ENCODE data around the gene BOC.

Gene BOC

DNA sequence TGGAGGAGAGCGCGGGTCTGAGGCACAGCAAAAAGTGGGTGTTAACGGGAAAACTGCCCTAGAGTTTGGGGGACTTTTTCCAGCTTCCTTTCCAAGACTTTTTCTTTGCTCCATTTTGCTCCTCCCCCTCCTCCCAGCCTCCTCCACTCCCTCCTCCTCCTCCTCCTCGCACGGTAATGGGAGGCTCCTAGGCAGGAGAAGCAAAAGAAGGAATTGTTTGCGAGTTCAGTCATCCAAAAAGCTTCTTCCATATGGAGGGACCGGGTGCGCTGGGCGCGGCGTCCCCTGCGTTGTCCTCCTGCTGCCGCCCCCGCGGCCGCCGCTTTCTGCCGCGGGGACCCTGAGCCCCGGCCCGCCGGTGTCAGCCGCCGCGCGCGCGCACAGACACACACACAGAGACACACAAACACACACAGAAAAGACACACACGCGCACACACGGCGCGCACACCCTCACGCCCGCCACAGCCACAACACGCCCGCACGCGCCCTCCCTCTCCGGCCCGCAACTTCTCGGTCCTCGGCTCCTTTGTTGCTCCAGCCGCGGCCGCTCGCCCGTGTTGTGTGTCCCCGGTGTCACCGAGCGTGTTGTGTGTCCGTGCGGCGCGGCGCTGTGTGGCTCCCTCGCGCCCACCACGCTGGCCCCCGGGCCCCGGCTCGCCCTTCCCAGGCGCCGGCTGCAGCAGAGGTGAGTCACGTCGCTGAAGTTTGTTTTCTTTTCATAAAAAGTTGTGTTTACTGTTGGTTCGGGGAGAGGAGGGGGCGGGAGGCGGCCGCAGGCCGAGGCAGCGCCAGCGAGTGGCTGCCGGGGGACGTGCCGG, at the start of gene BOC:
BOC (plus strand) TSS at position 228 of the 820 bp plus-strand sequence. CDS start 38,246 bp downstream, outside the sequence.
- Histone ChIP-seq H3K4me3 (ENCODE audit: low read depth in 1 of 2, low read length in 2 of 2) (peak within 1 kb of the TSS; percentile 70 to 76), H3K36me3 (ENCODE audit: control insufficient read depth in 1 of 2, insufficient read depth in 2 of 2, low read length in 2 of 2) (no peaks in the 10 kb centered on the region), H3K27me3 (ENCODE audit: control insufficient read depth in 1 of 2, insufficient read depth in 2 of 2, low read length in 2 of 2) (peaks cover 25 to 37% of the 10 kb centered on the region in 2 donors), H3K9me3 (ENCODE audit: control insufficient read depth in 1 of 2, low read length in 2 of 2) (no peaks in the 10 kb centered on the region), H3K27ac (ENCODE audit: low read depth, low read length) (peak within 1 kb of the TSS; percentile 71), H3K9ac (ENCODE audit: low read depth in 1 of 2, low read length in 2 of 2) (peak within 1 kb of the TSS; percentile 36 to 47), H3K4me1 (ENCODE audit: control insufficient read depth in 1 of 2, insufficient read depth in 2 of 2, low read length in 2 of 2) (peaks cover 7% of the 10 kb centered on the region in 2 donors)

GRCh38 chr3:113161661-113162060, 49.7 kb upstream of the BOC start:
- Histone ChIP-seq H3K9me3 (ENCODE audit: control insufficient read depth in 1 of 2, low read length in 2 of 2) (no peaks in the 10 kb centered on the region), H3K27ac (ENCODE audit: low read depth, low read length) (no peak overlapping the region), H3K4me1 (ENCODE audit: control insufficient read depth in 1 of 2, insufficient read depth in 2 of 2, low read length in 2 of 2) (no peaks in the 10 kb centered on the region), H3K36me3 (ENCODE audit: control insufficient read depth in 1 of 2, insufficient read depth in 2 of 2, low read length in 2 of 2) (no peaks in the 10 kb centered on the region), H3K9ac (ENCODE audit: low read depth in 1 of 2, low read length in 2 of 2) (no peak overlapping the region), H3K27me3 (ENCODE audit: control insufficient read depth in 1 of 2, insufficient read depth in 2 of 2, low read length in 2 of 2) (no peaks in the 10 kb centered on the region), H3K4me3 (ENCODE audit: low read depth in 1 of 2, low read length in 2 of 2) (no peak overlapping the region)

GRCh38 chr3:113163152-113163551, 48.2 kb upstream of the BOC start:
- no peaks in the 10 kb centered on the region for H3K27me3 ChIP-seq (ENCODE audit: control insufficient read depth in 1 of 2, insufficient read depth in 2 of 2, low read length in 2 of 2)

DNA sequence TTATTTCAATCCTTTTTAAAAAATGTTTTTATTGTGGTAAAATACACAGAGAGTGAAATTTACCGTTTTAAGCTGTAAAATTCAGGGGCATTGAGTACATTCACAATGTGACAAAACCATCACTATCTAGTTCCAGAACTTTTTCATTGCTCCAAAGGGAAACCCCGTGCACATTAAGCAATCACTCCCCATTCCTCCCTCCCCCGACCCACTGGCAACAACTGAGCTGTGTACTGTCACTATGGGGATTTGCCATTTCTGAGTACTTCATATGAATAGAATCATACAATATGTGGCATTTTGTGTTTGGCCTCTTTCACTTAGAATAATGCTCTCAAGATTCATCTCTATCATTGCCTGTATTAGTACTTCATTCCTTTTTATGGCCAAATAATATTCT, 45.5 kb upstream of the BOC start:
- H3K9ac ChIP-seq (ENCODE audit: low read depth in 1 of 2, low read length in 2 of 2): no peak overlapping the region
- H3K4me3 ChIP-seq (ENCODE audit: low read depth in 1 of 2, low read length in 2 of 2): no peak overlapping the region
- H3K27ac ChIP-seq (ENCODE audit: low read depth, low read length): no peak overlapping the region
- no peaks in the 10 kb centered on the region for H3K4me1 ChIP-seq (ENCODE audit: control insufficient read depth in 1 of 2, insufficient read depth in 2 of 2, low read length in 2 of 2)
- H3K27me3 ChIP-seq (ENCODE audit: control insufficient read depth in 1 of 2, insufficient read depth in 2 of 2, low read length in 2 of 2): no peaks in the 10 kb centered on the region
- H3K36me3 ChIP-seq (ENCODE audit: control insufficient read depth in 1 of 2, insufficient read depth in 2 of 2, low read length in 2 of 2): no peaks in the 10 kb centered on the region
- no peaks in the 10 kb centered on the region for H3K9me3 ChIP-seq (ENCODE audit: control insufficient read depth in 1 of 2, low read length in 2 of 2)

More at GRCh38 chr3:113163152-113163551, 48.2 kb upstream of the BOC start:
- H3K36me3 ChIP-seq (ENCODE audit: control insufficient read depth in 1 of 2, insufficient read depth in 2 of 2, low read length in 2 of 2): no peaks in the 10 kb centered on the region
- no peak overlapping the region for H3K9ac ChIP-seq (ENCODE audit: low read depth in 1 of 2, low read length in 2 of 2)
- H3K27ac ChIP-seq (ENCODE audit: low read depth, low read length): no peak overlapping the region
- no peaks in the 10 kb centered on the region for H3K4me1 ChIP-seq (ENCODE audit: control insufficient read depth in 1 of 2, insufficient read depth in 2 of 2, low read length in 2 of 2)
- H3K4me3 ChIP-seq (ENCODE audit: low read depth in 1 of 2, low read length in 2 of 2): no peak overlapping the region
- no peaks in the 10 kb centered on the region for H3K9me3 ChIP-seq (ENCODE audit: control insufficient read depth in 1 of 2, low read length in 2 of 2)

DNA sequence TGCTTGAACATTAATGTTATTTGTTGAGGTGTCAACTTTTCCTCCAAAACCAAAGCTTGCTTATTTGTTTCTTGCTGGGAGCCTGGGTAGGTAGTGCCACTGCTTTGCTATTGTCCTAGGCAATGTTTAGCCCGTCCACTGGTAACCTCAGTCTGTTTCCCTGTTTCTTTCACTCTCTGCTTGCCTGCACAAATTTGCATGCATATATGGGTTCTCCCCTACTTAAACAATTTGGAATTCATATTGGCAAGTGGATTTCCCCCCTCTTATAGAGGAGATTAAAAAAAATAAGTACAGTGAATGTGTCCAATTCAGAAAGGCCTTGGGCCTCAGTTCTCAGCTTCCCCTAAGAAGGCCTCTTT, 45.0 kb upstream of the BOC start:
- H3K4me1 ChIP-seq (ENCODE audit: control insufficient read depth in 1 of 2, insufficient read depth in 2 of 2, low read length in 2 of 2): no peaks in the 10 kb centered on the region
- no peaks in the 10 kb centered on the region for H3K27me3 ChIP-seq (ENCODE audit: control insufficient read depth in 1 of 2, insufficient read depth in 2 of 2, low read length in 2 of 2)
- H3K36me3 ChIP-seq (ENCODE audit: control insufficient read depth in 1 of 2, insufficient read depth in 2 of 2, low read length in 2 of 2): no peaks in the 10 kb centered on the region
- H3K27ac ChIP-seq (ENCODE audit: low read depth, low read length): no peak overlapping the region
- no peak overlapping the region for H3K9ac ChIP-seq (ENCODE audit: low read depth in 1 of 2, low read length in 2 of 2)
- no peak overlapping the region for H3K4me3 ChIP-seq (ENCODE audit: low read depth in 1 of 2, low read length in 2 of 2)
- no peaks in the 10 kb centered on the region for H3K9me3 ChIP-seq (ENCODE audit: control insufficient read depth in 1 of 2, low read length in 2 of 2)

GRCh38 chr3:113166719-113167492, 44.5 kb upstream of the BOC start:
- no peak overlapping the region for H3K9ac ChIP-seq (ENCODE audit: low read depth in 1 of 2, low read length in 2 of 2)
- H3K36me3 ChIP-seq (ENCODE audit: control insufficient read depth in 1 of 2, insufficient read depth in 2 of 2, low read length in 2 of 2): no peaks in the 10 kb centered on the region
- H3K27me3 ChIP-seq (ENCODE audit: control insufficient read depth in 1 of 2, insufficient read depth in 2 of 2, low read length in 2 of 2): no peaks in the 10 kb centered on the region
- no peaks in the 10 kb centered on the region for H3K4me1 ChIP-seq (ENCODE audit: control insufficient read depth in 1 of 2, insufficient read depth in 2 of 2, low read length in 2 of 2)
- H3K9me3 ChIP-seq (ENCODE audit: control insufficient read depth in 1 of 2, low read length in 2 of 2): no peaks in the 10 kb centered on the region
- H3K27ac ChIP-seq (ENCODE audit: low read depth, low read length): no peak overlapping the region
- H3K4me3 ChIP-seq (ENCODE audit: low read depth in 1 of 2, low read length in 2 of 2): no peak overlapping the region

- no peak overlapping the region for H3K9ac ChIP-seq (ENCODE audit: low read depth in 1 of 2, low read length in 2 of 2)
- no peak overlapping the region for H3K27ac ChIP-seq (ENCODE audit: low read depth, low read length)
- H3K4me1 ChIP-seq (ENCODE audit: control insufficient read depth in 1 of 2, insufficient read depth in 2 of 2, low read length in 2 of 2): no peaks in the 10 kb centered on the region
- no peaks in the 10 kb centered on the region for H3K36me3 ChIP-seq (ENCODE audit: control insufficient read depth in 1 of 2, insufficient read depth in 2 of 2, low read length in 2 of 2)
- H3K4me3 ChIP-seq (ENCODE audit: low read depth in 1 of 2, low read length in 2 of 2): no peak overlapping the region
- no peaks in the 10 kb centered on the region for H3K27me3 ChIP-seq (ENCODE audit: control insufficient read depth in 1 of 2, insufficient read depth in 2 of 2, low read length in 2 of 2)
- H3K9me3 ChIP-seq (ENCODE audit: control insufficient read depth in 1 of 2, low read length in 2 of 2): no peaks in the 10 kb centered on the region
These were observed 43.2 kb upstream of the BOC start for GRCh38 chr3:113167825-113168801.

DNA sequence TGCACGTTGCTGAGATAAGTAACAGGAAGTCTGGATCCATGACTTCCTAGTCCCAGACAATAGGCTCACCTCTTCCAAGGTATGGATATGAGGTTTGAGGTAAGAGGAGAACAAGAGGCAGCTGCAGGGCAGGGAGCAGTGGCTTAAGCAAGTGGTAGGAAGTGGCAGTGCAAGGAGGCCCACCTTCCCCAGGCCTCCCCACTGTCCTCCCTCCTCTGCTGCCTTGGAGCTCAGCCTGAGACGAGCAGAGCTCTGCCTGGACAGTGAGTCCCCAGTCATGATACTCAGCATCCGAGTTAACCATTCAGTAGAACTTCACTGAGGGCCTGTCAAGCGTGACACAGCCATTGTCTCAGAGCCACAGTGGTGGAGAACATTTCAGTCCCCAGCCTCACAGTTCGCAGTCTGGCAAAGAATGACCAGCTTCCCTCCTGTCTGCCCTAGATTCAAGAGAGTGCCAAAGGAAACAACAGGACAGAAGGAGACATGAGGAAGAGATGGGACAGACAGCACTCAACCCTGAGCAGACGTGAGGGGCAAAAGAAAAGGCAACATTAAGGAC, 41.4 kb upstream of the BOC start:
- H3K36me3 ChIP-seq (ENCODE audit: control insufficient read depth in 1 of 2, insufficient read depth in 2 of 2, low read length in 2 of 2): no peaks in the 10 kb centered on the region
- no peaks in the 10 kb centered on the region for H3K9me3 ChIP-seq (ENCODE audit: control insufficient read depth in 1 of 2, low read length in 2 of 2)
- H3K4me3 ChIP-seq (ENCODE audit: low read depth in 1 of 2, low read length in 2 of 2): no peak overlapping the region
- no peak overlapping the region for H3K9ac ChIP-seq (ENCODE audit: low read depth in 1 of 2, low read length in 2 of 2)
- no peaks in the 10 kb centered on the region for H3K4me1 ChIP-seq (ENCODE audit: control insufficient read depth in 1 of 2, insufficient read depth in 2 of 2, low read length in 2 of 2)
- no peak overlapping the region for H3K27ac ChIP-seq (ENCODE audit: low read depth, low read length)
- no peaks in the 10 kb centered on the region for H3K27me3 ChIP-seq (ENCODE audit: control insufficient read depth in 1 of 2, insufficient read depth in 2 of 2, low read length in 2 of 2)

DNA sequence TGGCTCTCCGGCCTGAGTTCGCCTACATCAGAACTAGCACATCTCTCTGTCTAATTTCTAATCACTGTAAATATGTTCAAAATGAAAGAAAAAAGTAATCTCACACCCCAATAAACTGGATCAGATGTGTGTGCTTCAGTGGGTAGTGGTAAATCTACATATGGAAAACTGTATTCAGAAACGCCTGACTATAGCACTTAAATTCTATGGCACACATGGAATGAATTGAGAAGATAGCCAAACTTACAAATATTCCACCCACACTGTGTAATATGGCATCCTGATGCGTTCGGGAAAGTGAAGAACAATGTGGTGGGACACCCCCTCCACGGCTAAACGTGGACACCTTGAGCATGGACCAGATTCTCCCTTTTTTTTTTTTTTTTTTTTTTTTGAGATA, 40.6 kb upstream of the BOC start:
- Histone ChIP-seq H3K4me3 (ENCODE audit: low read depth in 1 of 2, low read length in 2 of 2) (no peak overlapping the region), H3K9me3 (ENCODE audit: control insufficient read depth in 1 of 2, low read length in 2 of 2) (no peaks in the 10 kb centered on the region), H3K36me3 (ENCODE audit: control insufficient read depth in 1 of 2, insufficient read depth in 2 of 2, low read length in 2 of 2) (no peaks in the 10 kb centered on the region), H3K9ac (ENCODE audit: low read depth in 1 of 2, low read length in 2 of 2) (no peak overlapping the region), H3K27me3 (ENCODE audit: control insufficient read depth in 1 of 2, insufficient read depth in 2 of 2, low read length in 2 of 2) (no peaks in the 10 kb centered on the region), H3K27ac (ENCODE audit: low read depth, low read length) (no peak overlapping the region), H3K4me1 (ENCODE audit: control insufficient read depth in 1 of 2, insufficient read depth in 2 of 2, low read length in 2 of 2) (no peaks in the 10 kb centered on the region)

Measured in duodenal mucosa (tissue), 2 donors.